Right lobe of liver (tissue), 4 donors: ENCODE results near the gene GINM1.

Experiments
- POLR2A ChIP-seq: fragments of 450-650 bp; IDR thresholded peaks from one replicate; pipeline ENCODE4 v1.6.1; 2017; ENCODE audit warnings: antibody characterized with exemption, mild to moderate bottlenecking
- TF ChIP-seq, protein P1 (sequence below), 4 donors: fragments of 200-600 bp in 3 of 4; fragments of 450-650 bp in 1 of 4; IDR thresholded peaks; one replicate each; pipeline versions ENCODE4 v1.5.1 to v1.8.0; 2016 to 2022; ENCODE audit warnings: antibody characterized with exemption in 4 of 4, mild to moderate bottlenecking in 2 of 4
- donor health status: DM: no; HTN: no; CAD: no.
- donor health status: DM: no; HTN: no; CAD: no.
- donor health status: DM: no; HTN: yes; CAD: no.

DNA sequence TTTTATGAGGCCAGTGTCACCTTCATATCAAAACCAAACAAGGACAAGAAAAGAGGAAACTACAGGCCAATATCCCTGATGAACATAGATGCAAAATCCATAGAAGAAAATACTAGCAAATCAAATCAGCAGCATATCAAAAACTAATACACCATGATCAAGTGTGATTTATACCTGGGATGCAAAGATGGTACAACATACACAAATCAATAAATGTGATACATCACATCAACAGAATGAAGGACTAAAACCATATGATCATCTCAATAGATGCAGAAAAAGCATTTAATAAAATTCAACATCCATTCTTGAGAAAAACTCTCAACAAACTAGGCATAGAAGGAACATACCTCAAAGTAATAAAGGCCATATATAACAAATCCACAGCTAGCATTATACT lies 8.1 kb upstream of the GINM1 start:
- TF ChIP-seq, protein P1, sequence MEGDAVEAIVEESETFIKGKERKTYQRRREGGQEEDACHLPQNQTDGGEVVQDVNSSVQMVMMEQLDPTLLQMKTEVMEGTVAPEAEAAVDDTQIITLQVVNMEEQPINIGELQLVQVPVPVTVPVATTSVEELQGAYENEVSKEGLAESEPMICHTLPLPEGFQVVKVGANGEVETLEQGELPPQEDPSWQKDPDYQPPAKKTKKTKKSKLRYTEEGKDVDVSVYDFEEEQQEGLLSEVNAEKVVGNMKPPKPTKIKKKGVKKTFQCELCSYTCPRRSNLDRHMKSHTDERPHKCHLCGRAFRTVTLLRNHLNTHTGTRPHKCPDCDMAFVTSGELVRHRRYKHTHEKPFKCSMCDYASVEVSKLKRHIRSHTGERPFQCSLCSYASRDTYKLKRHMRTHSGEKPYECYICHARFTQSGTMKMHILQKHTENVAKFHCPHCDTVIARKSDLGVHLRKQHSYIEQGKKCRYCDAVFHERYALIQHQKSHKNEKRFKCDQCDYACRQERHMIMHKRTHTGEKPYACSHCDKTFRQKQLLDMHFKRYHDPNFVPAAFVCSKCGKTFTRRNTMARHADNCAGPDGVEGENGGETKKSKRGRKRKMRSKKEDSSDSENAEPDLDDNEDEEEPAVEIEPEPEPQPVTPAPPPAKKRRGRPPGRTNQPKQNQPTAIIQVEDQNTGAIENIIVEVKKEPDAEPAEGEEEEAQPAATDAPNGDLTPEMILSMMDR (IDR thresholded peaks at IDR 0.05): no peak
- TF ChIP-seq POLR2A: no peak
